K562 (cell line): ENCODE measurements around the gene SLC38A10. TPM values are rescaled to one million over a fixed set of nuclear protein-coding genes. Genes with fewer than 3 reads are reported as not detected.

Source experiments
- ATAC-seq: fragments of 200-7000 bp; cut with Tn5 transposase; 3 replicates; pipeline ENCODE4 v1.9.1; 2020; ENCODE audit warnings: moderate library complexity
- BruUV-seq: library from RNA; stranded (reverse); fragments of 400-500 nt; replicated peaks from 2 replicates; lab custom pipeline; 2021; lab: Mats Ljungman, UMichigan
- CTCF ChIA-PET: fragments of 300-600 bp; formaldehyde crosslinking; extraction: SDS; loops from one replicate; lab custom pipeline; 2021; ENCODE audit warnings: low intra/inter-chr PET ratio; lab: Yijun Ruan, JAX
- POLR2A ChIA-PET: fragments of 300-600, 350-650 bp; sonication (Branson Sonifier 250); formaldehyde crosslinking; extraction: SDS; loops from one replicate; lab custom pipeline; 2021; ENCODE audit warnings: antibody characterized with exemption, inconsistent platforms; lab: Yijun Ruan, JAX
- DNase-seq, 4 experiments: peaks; one replicate each; pipeline versions ENCODE4 v3.0.0 to v3.0.0-alpha.2; 2011 to 2018; ENCODE audit warnings: low spot score in 3 of 4, mixed read lengths in 3 of 4; ENCODE audit errors: extremely low read depth in 1 of 4
- FAIRE-seq: peaks from 2 replicates; lab custom pipeline; 2011; peaks lifted over from hg19 to GRCh38; lab: Jason Lieb, UNC
- H2AFZ ChIP-seq: 2 replicates; pipeline ENCODE4 v1.6.0; 2011; ENCODE audit warnings: low read depth, low read length, control low read depth, inconsistent platforms
- H3K27ac ChIP-seq: fragments of 200-600 bp; 3 replicates; pipeline ENCODE4 v1.8.0; 2011; ENCODE audit warnings: low read depth, mild to moderate bottlenecking, control low read depth, inconsistent platforms, low read length, moderate library complexity, mixed read lengths; ENCODE audit errors: extremely low read depth
- H3K27me3 ChIP-seq, 2 experiments: fragments of 300-600 bp in 1 of 2; 2 replicates in 1 of 2; 3 replicates in 1 of 2; pipeline versions ENCODE4 v1.6.0 to v1.8.0; 2011; ENCODE audit warnings: inconsistent platforms in 2 of 2, low read length in 2 of 2, mild to moderate bottlenecking in 1 of 2, mixed read lengths in 1 of 2, moderate library complexity in 1 of 2; ENCODE audit not compliant: control insufficient read depth in 2 of 2, insufficient read depth in 2 of 2
- H3K36me3 ChIP-seq: fragments of 300-600 bp; 3 replicates; pipeline ENCODE4 v1.8.0; 2011; ENCODE audit warnings: mild to moderate bottlenecking, low read length, inconsistent platforms; ENCODE audit not compliant: control insufficient read depth, insufficient read depth
- H3K4me1 ChIP-seq, 2 experiments: fragments of 200-600 bp in 1 of 2; replicated peaks in 1 of 2; 2 replicates in 1 of 2; 3 replicates in 1 of 2; pipeline versions ENCODE4 v1.5.1 to v1.8.0; 2011; ENCODE audit warnings: inconsistent platforms in 2 of 2, low read length in 2 of 2, mild to moderate bottlenecking in 1 of 2, mixed read lengths in 1 of 2, moderate library complexity in 1 of 2; ENCODE audit not compliant: control insufficient read depth in 2 of 2, insufficient read depth in 2 of 2
- H3K4me2 ChIP-seq: 2 replicates; pipeline ENCODE4 v1.6.1; 2011; ENCODE audit warnings: low read length, control low read depth, inconsistent platforms, mixed read lengths; ENCODE audit not compliant: insufficient read depth
- H3K4me3 ChIP-seq: fragments of 200-600 bp; sonication (generic), shearing (Covaris generic); 2 replicates; pipeline ENCODE4 v1.5.1; 2016; ENCODE audit warnings: control low read depth, inconsistent platforms
- H3K79me2 ChIP-seq: fragments of 200-600 bp; 3 replicates; pipeline ENCODE4 v1.8.0; 2011; ENCODE audit warnings: low read length, inconsistent platforms; ENCODE audit not compliant: control insufficient read depth, insufficient read depth
- H3K9ac ChIP-seq, 2 experiments: 2 replicates each; pipeline versions ENCODE4 v1.6.0 to v1.6.1; 2011; ENCODE audit warnings: low read depth in 2 of 2, low read length in 2 of 2, control low read depth in 1 of 2, inconsistent platforms in 1 of 2, mild to moderate bottlenecking in 1 of 2, mixed read lengths in 1 of 2; ENCODE audit not compliant: insufficient read depth in 1 of 2
- H3K9me1 ChIP-seq: one replicate; pipeline ENCODE4 v1.6.0; 2011; ENCODE audit warnings: inconsistent platforms, mild to moderate bottlenecking, low read length, moderate library complexity; ENCODE audit not compliant: control insufficient read depth, insufficient read depth
- H3K9me3 ChIP-seq: replicated peaks from 2 replicates; pipeline ENCODE4 v1.5.1; 2011; ENCODE audit warnings: low read depth, low read length, inconsistent platforms; ENCODE audit not compliant: control insufficient read depth, insufficient read depth
- H4K20me1 ChIP-seq: replicated peaks from 2 replicates; pipeline ENCODE4 v1.6.1; 2011; ENCODE audit warnings: low read length, inconsistent platforms, mixed read lengths; ENCODE audit not compliant: control insufficient read depth, insufficient read depth
- CHCHD3 ChIP-seq: fragments of 250-450 bp; sonication (Bioruptor Pico); IDR thresholded peaks from 2 replicates; pipeline ENCODE4 v2.1.2; 2022; ENCODE audit warnings: mild to moderate bottlenecking
- EP400 ChIP-seq: fragments of 450-650 bp; IDR thresholded peaks from 2 replicates; pipeline ENCODE4 v1.6.1; 2017; ENCODE audit warnings: antibody characterized with exemption, mild to moderate bottlenecking, moderate library complexity
- HIVEP1 ChIP-seq: fragments of 250-450 bp; sonication (Bioruptor Pico); IDR thresholded peaks from 2 replicates; pipeline ENCODE4 v1.4.0; 2020; ENCODE audit warnings: mild to moderate bottlenecking
- KLF13 ChIP-seq: fragments of 450-650 bp; IDR thresholded peaks from 2 replicates; pipeline ENCODE4 v1.6.1; 2016; ENCODE audit warnings: missing genetic modification characterization, low read depth, mild to moderate bottlenecking, missing compliant biosample characterization, moderate library complexity, borderline replicate concordance
- MCM5 ChIP-seq: fragments of 450-650 bp; IDR thresholded peaks from 2 replicates; pipeline ENCODE4 v1.6.1; 2016; ENCODE audit warnings: low read depth
- NCOA6 ChIP-seq: fragments of 450-650 bp; IDR thresholded peaks from 2 replicates; pipeline ENCODE4 v1.6.1; 2017; ENCODE audit warnings: mild to moderate bottlenecking
- PHF8 ChIP-seq: fragments of 200-600 bp; sonication (generic); IDR thresholded peaks from 2 replicates; pipeline ENCODE4 v1.6.1; 2012; ENCODE audit warnings: mixed run types, mild to moderate bottlenecking, inconsistent platforms, low read length, moderate library complexity, borderline replicate concordance
- RBM34 ChIP-seq: fragments of 200-400 bp; formaldehyde crosslinking; IDR thresholded peaks from 2 replicates; pipeline ENCODE4 v1.6.1; 2018; ENCODE audit warnings: low read length, borderline replicate concordance; ENCODE audit not compliant: insufficient read depth
- TSHZ1 ChIP-seq: fragments of 250-450 bp; sonication (Bioruptor Pico); IDR thresholded peaks from 2 replicates; pipeline ENCODE4 v1.4.0; 2020; ENCODE audit warnings: mild to moderate bottlenecking, moderate library complexity
- U2AF2 ChIP-seq: fragments of 200-400 bp; formaldehyde crosslinking; optimal IDR thresholded peaks from 2 replicates; pipeline ENCODE3; 2017; ENCODE audit warnings: low read depth, mild to moderate bottlenecking, low read length
- ZNF217 ChIP-seq: sonication (generic); formaldehyde crosslinking; IDR thresholded peaks from 2 replicates; pipeline ENCODE4 v1.8.0; 2022; ENCODE audit warnings: mild to moderate bottlenecking, missing genetic modification reagents
- ZNF57 ChIP-seq: fragments of 450-650 bp; formaldehyde crosslinking; IDR thresholded peaks from 2 replicates; pipeline ENCODE4 v1.4.0; 2020; ENCODE audit warnings: mild to moderate bottlenecking, moderate library complexity
- WGBS: fragments of 100-300 bp; shearing (Covaris generic); methylation state at CpG from one replicate; pipeline ENCODE4 v1.1.6; 2016; ENCODE audit warnings: low coverage, mixed read lengths; ENCODE audit not compliant: insufficient coverage; ENCODE audit errors: missing lambda C conversion rate; 5-methylcytosine and 5-hydroxymethylcytosine counted together
- in situ Hi-C: fragments of 300-500 bp; cut with MboI; formaldehyde crosslinking; loops from 4 replicates; pipeline ENCODE4 v1.15.0; 2018; ENCODE audit warnings: inconsistent platforms, mixed read lengths
- intact Hi-C: fragments of 100-400 bp; cut with micrococcal nuclease; formaldehyde crosslinking; loops from 2 replicates; pipeline ENCODE4 v1.14.2; 2022
- polyA plus RNA-seq, 8 experiments: library from polyadenylated mRNA; depleted of rRNA in 4 of 8; stranded (reverse) in 5 of 8; unstranded in 3 of 8; fragments of >200 nt; fragmentation: Nextera tagmentation in 2 of 8; fragmentation: Illumina TruSeq in 1 of 8; extraction: Ambion mirVana in 2 of 8; extraction: Trizol in 1 of 8; gene quantifications; 2 replicates each; pipeline versions ENCODE4 v1.2.1 to v1.2.3, GENCODE V29; 2011 to 2014; ENCODE audit warnings: inconsistent platforms in 1 of 8, missing spikeins in 1 of 8
- total RNA-seq, 7 experiments: library from RNA; depleted of rRNA in 6 of 7; stranded (reverse); fragments of >200 nt in 6 of 7; fragmentation: Illumina TruSeq in 2 of 7; extraction: Trizol in 2 of 7; gene quantifications; 2 replicates each; pipeline versions ENCODE4 v1.2.1 to v1.2.3, GENCODE V29; 2011 to 2021; ENCODE audit warnings: low replicate concordance in 1 of 7
- TF ChIP-seq, protein P1 (sequence below): sonication (generic); formaldehyde crosslinking; IDR thresholded peaks from 2 replicates; pipeline ENCODE4 v1.8.0; 2022; ENCODE audit warnings: mild to moderate bottlenecking, missing genetic modification reagents

SLC38A10 gene
- total and polyA plus RNA-seq, 9 of the 15 experiments (the other 6 are each of a cell fraction or from before 2014, with no cell fraction given): 0.45 to 54.2 (median 13.8) TPM

DNA sequence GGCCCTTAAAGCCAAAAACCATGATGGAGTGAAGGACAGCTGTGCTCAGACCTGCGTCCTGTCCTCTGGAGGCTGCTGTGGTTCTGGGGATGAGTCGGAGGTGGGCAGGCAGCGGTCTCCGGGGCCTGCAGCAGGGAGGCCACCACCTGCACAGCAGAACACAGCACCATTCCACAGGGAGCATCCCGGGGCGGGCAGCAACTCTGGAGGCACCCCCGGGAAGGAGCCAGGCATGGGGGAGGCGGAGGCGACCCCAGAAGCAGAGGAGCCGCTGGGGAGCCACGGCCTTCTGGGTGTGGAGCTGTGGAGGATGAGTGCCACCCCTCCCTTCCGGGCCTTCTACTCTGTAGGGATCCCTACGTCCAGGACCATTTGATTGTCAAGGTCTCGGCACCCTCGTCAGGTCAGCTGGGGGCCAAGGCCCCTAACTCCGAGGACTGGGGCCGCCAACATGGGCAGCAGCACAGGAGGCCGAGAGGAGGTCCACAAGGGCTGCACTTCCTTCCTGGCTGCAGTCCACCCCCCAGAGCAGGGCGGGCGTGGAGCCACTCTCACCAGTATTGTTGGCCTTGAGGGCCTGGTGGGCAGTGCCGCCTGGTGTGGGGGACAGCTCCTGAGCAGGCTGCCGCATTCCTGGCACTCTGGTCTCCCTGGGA, 96.2 kb downstream of the SLC38A10 start:
- peaks cover 3% of the 10 kb centered on the region for H3K9me1 ChIP-seq
- no peak for FAIRE-seq
- 81% methylated on average over 21 of the region's 22 CpGs for WGBS
- H3K27ac ChIP-seq: no peak overlapping the region
- no peaks in the 10 kb centered on the region for H3K9me3 ChIP-seq
- BruUV-seq: no TSS peak
- POLR2A ChIA-PET: interaction anchor here (0.5 to 1.2 kb wide), 2 partner anchors 10 to 19 kb away, joined by 3 to 4 read pairs; no protein-coding TSS in a partner anchor
- in situ Hi-C loops (no loop called here), intact Hi-C loops (no loop called here)
- no peaks in the 10 kb centered on the region for H3K27me3 ChIP-seq
- no peak for DNase-seq
- H3K4me2 ChIP-seq: no peak overlapping the region
- H3K36me3 ChIP-seq: peaks cover 2% of the 10 kb centered on the region; the same call in 2 of the 3 replicates
- ATAC-seq: no peak
- no peak overlapping the region for H3K4me3 ChIP-seq
- H3K4me1 ChIP-seq: peaks cover 6 to 40% of the 10 kb centered on the region in 2 experiments; a peak in 4 of 5 replicates
- no peak overlapping the region for H2AFZ ChIP-seq
- H4K20me1 ChIP-seq: no peaks in the 10 kb centered on the region
- H3K79me2 ChIP-seq: no peaks in the 10 kb centered on the region
- no peak overlapping the region for H3K9ac ChIP-seq
- CTCF ChIA-PET: no interaction called here
- no peak for TF ChIP-seq TSHZ1 (CRISPR knock-in tag)
- TF ChIP-seq, protein P1, sequence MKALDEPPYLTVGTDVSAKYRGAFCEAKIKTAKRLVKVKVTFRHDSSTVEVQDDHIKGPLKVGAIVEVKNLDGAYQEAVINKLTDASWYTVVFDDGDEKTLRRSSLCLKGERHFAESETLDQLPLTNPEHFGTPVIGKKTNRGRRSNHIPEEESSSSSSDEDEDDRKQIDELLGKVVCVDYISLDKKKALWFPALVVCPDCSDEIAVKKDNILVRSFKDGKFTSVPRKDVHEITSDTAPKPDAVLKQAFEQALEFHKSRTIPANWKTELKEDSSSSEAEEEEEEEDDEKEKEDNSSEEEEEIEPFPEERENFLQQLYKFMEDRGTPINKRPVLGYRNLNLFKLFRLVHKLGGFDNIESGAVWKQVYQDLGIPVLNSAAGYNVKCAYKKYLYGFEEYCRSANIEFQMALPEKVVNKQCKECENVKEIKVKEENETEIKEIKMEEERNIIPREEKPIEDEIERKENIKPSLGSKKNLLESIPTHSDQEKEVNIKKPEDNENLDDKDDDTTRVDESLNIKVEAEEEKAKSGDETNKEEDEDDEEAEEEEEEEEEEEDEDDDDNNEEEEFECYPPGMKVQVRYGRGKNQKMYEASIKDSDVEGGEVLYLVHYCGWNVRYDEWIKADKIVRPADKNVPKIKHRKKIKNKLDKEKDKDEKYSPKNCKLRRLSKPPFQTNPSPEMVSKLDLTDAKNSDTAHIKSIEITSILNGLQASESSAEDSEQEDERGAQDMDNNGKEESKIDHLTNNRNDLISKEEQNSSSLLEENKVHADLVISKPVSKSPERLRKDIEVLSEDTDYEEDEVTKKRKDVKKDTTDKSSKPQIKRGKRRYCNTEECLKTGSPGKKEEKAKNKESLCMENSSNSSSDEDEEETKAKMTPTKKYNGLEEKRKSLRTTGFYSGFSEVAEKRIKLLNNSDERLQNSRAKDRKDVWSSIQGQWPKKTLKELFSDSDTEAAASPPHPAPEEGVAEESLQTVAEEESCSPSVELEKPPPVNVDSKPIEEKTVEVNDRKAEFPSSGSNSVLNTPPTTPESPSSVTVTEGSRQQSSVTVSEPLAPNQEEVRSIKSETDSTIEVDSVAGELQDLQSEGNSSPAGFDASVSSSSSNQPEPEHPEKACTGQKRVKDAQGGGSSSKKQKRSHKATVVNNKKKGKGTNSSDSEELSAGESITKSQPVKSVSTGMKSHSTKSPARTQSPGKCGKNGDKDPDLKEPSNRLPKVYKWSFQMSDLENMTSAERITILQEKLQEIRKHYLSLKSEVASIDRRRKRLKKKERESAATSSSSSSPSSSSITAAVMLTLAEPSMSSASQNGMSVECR: no peak
- no peak for TF ChIP-seq U2AF2
- no peak for TF ChIP-seq MCM5
- TF ChIP-seq ZNF217 (CRISPR knock-in tag): no peak
- TF ChIP-seq NCOA6: no peak
- no peak for TF ChIP-seq PHF8
- TF ChIP-seq KLF13 (tag): no peak
- TF ChIP-seq RBM34: no peak
- no peak for TF ChIP-seq CHCHD3
- TF ChIP-seq HIVEP1 (CRISPR knock-in tag): no peak
- TF ChIP-seq ZNF57 (CRISPR knock-in tag): no peak
- TF ChIP-seq EP400: no peak
